HuH-7.5 (cell line): ENCODE data around the gene LGMN.
A peak's percentile ranks its signal among the peaks of the same experiment; 100 is the strongest.
"Not testable (repeated sequence)": the region's sequence is repeated elsewhere in the genome, so short reads cannot be mapped to it uniquely, and the experiment has no call there.

Experiments used
- DNase-seq: peaks from one replicate; pipeline ENCODE4 v3.0.0; 2011; ENCODE audit warnings: low spot score

The LGMN gene

DNA sequence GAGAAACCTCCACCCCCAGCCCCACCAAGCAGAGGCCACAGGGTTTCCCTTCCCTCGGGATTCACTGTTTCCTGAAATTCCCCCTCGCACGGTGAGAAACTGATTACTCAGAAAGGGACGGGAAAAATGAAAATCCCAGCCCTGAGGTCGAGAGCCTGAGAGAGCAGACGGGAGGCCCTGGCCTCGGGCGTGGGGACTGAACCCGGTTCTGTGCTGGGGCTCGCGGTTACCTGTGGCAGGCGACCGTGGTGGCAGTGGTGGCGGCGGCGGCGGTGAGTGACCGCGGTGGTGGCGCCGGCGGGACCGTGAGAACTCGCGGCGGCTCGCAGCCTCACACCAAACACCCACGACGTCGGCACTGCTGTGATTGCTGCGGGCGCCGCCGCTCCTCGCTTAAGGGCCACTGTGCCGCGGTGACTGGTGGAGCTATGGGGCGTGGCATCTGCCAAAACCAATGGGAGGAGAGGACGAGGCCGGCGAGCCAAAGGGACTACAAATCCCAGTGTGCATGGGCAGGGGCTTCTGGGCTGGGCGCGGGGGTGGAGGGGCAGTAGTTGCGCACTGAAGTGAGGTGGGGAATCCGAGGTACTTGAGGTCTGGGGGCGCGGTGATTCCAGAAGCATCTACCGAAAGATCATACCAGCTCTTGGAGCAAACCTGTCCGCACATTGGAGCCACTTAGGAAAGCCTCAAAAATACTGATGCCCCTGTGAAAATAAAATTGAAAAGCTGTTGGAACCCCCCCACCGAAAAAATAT is at the start of gene LGMN:
Gene LGMN, minus strand, starts transcription at position 369 of the 758 bp plus-strand sequence. CDS start 15,841 bp downstream, outside the sequence.
- DNase-seq: peak; percentile 79

DNA sequence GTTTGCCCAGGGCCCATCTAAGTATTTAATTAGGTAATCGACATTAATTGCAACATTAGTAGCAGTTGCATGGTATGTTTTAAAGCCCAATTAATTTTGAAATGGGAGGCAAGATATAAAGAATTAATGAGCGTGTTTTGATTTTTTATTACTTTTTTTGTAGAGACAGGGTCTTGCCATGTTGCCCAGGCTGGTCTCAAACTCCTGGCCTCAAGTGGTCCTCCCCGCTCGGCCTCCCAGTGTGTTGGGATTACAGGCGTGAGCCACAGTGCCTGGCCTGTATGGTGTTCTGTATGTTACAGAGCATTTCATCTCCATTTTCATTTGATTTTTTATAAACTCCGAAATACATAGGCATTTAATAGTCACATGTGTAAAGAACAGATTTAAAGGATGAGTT is 46.5 kb upstream of the LGMN start:
- no peak for DNase-seq

DNA sequence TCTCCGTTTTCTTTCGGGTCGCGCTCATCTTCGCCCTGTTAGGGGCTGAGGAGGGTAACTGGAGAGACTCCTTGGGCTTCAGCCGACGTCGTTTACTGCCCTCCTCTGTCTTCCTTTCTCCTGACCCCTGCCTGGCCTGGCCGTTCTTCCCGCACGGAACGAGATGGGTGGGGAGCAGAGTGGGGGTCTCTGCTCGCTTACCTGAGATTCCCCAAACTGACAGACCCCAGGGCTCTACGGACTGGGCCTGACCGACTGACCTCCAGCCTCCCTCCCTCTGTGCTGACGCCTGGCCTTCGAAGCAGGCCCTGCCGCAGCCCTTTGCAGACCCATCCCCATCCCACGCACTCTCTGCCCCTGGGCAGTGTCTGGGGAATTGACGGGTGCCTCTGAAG is 46.1 kb upstream of the LGMN start:
- peak; percentile 7 for DNase-seq

GRCh38 chr14:92793709-92794546 is 45.5 kb upstream of the LGMN start, which contains the start of gene GOLGA5:
TSS of gene GOLGA5 (plus strand) at chr14:92794305. CDS start at chr14:92797438, 3,133 bp downstream.
- DNase-seq: peak; percentile 71

- DNase-seq: no peak
Measured at GRCh38 chr14:92792885-92793284, 44.5 kb upstream of the LGMN start.

- DNase-seq: no peak
Measured at GRCh38 chr14:92789457-92790089, 41.1 kb upstream of the LGMN start.

DNA sequence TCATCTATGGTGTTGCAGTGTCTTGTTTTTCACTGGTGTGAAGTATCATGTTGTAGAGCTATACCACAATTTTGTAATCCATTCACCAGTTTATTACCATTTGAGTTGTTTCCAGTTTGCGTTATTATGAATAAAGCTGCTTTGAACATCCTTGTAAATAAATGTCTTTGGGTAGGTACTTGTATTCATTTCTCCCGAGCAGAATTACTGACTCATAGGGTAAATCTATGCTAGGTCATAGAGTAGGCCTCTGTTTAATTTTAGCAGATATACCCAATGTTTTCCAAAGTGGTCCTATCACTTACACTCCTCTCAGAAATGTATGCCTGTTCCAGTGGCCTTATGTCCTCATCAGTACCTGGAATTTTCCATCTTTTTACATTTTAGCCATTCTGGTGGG is 39.1 kb upstream of the LGMN start:
- DNase-seq: no peak

GRCh38 chr14:92786427-92786756 is 38.0 kb upstream of the LGMN start:
- DNase-seq: no peak

GRCh38 chr14:92785667-92786426 is 37.4 kb upstream of the LGMN start:
- DNase-seq: no peak

GRCh38 chr14:92783813-92784431 is 35.5 kb upstream of the LGMN start:
- peak; percentile 19 for DNase-seq

- DNase-seq: no peak
Measured at GRCh38 chr14:92781350-92781749, 32.9 kb upstream of the LGMN start.

DNA sequence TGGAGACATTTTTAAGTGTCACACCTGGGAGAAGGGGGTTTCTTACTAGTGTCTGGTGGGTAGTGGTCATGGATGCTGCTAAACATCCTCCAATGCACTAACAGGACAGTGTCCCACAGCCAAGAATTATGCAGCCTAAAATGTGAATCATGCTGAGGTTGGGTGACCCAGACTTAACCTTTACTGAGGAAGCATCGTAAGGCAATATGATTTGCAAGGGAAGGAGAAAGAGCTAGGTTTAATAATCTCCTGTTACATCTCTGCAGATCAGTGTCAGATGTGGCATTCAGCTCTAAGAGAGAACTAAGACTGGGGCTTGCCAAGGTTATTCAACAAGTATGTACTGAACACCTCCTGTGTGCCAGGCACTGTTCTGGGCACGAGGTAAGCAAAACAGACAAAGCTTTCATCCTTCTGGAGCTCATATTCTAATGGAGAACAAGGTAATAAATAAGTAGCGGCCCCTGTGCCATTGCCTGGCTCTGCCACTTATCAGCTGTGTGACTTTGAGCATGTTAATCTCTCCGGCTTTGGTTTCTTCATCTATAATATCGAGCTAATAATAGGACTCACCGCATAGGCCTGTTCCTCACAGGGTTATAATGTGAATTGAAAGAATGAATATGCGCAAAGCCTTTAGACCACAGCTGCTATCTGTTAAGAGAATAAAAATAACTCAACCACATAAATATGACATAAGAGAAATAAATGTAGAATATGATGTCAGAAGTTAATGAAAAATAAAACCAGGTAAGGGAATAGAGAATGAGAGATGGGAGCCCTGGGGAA is 32.2 kb upstream of the LGMN start:
- no peak for DNase-seq

- not testable (repeated sequence) for DNase-seq
Measured at GRCh38 chr14:92778868-92779565, 30.6 kb upstream of the LGMN start.

- DNase-seq: not testable (repeated sequence)
Measured at GRCh38 chr14:92775292-92775691, 26.9 kb upstream of the LGMN start.

DNA sequence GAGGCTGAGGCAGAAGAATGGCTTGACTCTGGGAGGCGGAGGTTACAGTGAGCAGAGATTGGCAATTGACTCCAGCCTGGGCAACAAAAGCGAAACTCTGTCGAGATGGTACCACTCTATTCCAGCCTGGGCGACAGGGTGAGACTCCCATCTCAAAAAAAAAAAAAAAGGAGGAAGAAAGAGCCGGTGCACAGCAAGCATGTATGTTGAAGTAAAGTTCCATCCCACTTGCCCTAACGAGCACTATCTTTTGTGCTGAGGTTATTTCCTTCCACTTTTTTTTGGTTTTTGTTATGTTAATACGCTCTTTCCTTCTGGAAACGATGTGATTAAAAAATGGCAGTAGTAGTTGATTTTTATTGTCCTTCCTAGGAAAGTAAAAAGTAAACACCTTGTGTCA is 26.1 kb upstream of the LGMN start:
- no peak for DNase-seq

DNA sequence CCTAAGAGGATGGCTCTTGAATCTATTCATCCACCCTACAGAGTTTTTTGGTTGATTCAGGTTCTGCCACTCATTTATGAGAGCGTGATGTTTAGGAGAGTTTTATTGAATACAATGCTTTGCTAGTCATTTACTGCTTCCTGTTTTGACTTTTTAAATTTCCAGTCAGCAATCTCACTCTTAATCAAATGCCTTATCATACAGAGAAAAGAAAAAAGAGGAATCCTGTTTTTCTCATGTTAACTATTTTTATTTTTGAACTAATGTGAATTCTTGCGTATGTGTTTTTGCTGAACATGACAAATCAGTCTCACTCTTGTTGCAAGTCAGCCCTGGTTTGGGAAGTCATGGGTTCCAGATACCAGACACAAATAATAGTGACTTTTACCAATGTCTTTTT is 22.1 kb upstream of the LGMN start:
- DNase-seq: no peak

GRCh38 chr14:92768795-92769194 is 20.4 kb upstream of the LGMN start:
- DNase-seq: no peak

DNA sequence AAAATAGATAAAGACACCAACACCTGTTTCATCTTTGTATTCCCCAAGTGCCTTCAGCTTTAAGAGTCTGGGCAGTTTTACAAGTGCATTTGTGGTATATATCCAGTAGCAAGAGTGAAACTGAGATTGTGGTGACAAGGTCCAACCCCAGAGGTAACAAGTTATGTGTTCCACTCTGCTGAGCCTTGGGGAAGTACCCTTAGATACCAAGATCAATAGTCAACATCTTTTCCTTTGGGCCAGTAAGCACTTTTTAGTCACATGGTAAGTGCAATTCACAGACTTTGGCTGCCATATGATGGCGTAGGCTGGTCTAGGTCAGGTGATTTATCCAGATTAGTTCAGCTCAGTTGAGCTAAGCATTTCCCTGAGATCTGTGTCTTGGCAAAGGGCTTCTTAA is 19.8 kb upstream of the LGMN start:
- DNase-seq: not testable (repeated sequence)

DNA sequence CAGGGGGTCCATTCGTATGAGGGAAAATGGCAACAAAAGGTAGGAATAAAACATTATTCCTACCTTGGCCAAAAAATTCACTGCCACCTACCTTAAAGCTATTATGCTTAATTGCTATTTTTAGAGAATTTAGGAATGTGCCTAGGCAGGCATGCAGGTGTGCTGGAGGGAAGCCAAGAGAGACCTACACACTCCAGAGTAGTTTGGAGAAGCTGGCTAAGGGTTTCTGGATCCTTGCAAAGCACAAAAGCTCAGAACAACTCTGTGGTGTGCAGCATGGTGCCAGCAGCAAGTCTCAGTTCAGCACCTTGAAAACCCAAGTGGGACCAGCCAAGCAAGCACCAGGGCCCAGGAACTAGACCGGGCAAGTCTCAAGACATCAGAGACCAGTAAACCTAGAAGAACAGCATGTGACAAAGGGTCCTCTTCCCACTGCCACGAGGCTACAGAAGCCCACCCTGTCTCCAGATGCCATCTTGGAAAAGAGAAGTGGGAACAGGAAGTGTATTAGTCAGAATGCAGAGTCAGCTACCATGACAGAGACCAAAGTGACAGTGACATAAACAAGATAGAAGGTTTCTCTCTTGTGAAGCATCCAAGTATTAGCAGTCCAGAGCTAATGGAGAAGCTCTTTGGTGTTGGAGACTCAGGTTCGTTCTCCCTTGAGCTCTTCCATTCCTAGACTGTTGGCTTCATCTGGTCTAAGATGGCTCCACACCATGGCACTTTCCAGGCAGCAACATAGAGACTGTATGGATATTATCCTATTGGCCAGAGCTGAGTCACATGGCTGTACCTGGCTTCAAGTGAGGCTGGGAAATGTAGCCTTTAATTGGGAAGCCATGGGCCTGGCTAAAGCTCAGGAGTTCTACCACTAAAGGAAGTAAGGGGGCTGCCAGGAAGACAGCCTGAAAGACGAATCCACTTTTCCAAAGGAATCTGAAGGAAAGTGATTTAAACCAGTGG is 15.5 kb upstream of the LGMN start:
- DNase-seq: not testable (repeated sequence)
